ENCODE data around the gene CSMD2.

The CSMD2 gene

DNA sequence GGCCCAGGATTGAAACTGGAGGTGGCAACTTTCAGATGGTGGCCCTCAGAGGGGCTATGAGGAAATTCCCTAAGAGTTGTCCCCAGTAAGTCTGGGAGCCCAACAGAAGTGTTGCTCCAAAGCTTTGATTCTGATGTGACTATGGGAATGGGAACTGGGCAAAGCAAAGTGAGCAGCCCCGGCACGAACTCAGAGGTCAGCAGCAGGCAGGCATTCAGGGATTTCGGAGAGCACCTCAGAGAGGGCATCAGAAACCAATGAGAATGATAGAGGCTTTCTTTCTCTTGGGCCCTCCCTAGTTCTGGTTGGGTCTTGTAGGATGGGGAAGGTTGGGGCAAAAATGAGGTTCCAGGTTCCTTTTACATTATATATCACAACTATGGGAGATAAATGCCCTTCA, 422.4 kb downstream of the CSMD2 start:
- TF ChIP-seq CREB1 (IDR thresholded peaks at IDR 0.05; ENCODE audit: low read depth) = no peak

DNA sequence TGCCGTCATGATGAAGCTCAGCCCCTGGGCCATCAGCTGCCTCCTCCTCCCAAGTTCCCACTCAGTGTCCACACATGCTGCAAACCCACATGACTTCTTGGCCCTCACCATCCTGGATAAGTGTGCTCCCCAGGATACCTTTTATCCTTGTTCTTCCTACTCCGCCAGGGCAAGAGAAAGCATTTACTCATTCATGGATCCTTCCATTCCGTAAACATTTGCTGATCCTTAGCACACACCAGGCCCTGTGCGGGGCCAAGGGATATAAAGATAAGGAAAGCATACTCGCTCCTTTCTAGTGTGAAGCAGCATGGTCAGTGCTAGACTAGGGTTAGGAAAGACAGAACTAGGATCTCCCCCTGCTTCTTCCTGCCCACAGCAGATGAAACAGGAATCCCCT, 423.3 kb downstream of the CSMD2 start:
- TF ChIP-seq RAD21 (IDR thresholded peaks at IDR 0.05; ENCODE audit: low read depth) (no peak), TCF12 (IDR thresholded peaks at IDR 0.05; ENCODE audit: low read depth) (no peak), ZBTB7A (IDR thresholded peaks at IDR 0.05; ENCODE audit: low read depth) (no peak), TAF1 (IDR thresholded peaks at IDR 0.05; ENCODE audit: low read depth) (no peak)
- TF ChIP-seq, protein P1, sequence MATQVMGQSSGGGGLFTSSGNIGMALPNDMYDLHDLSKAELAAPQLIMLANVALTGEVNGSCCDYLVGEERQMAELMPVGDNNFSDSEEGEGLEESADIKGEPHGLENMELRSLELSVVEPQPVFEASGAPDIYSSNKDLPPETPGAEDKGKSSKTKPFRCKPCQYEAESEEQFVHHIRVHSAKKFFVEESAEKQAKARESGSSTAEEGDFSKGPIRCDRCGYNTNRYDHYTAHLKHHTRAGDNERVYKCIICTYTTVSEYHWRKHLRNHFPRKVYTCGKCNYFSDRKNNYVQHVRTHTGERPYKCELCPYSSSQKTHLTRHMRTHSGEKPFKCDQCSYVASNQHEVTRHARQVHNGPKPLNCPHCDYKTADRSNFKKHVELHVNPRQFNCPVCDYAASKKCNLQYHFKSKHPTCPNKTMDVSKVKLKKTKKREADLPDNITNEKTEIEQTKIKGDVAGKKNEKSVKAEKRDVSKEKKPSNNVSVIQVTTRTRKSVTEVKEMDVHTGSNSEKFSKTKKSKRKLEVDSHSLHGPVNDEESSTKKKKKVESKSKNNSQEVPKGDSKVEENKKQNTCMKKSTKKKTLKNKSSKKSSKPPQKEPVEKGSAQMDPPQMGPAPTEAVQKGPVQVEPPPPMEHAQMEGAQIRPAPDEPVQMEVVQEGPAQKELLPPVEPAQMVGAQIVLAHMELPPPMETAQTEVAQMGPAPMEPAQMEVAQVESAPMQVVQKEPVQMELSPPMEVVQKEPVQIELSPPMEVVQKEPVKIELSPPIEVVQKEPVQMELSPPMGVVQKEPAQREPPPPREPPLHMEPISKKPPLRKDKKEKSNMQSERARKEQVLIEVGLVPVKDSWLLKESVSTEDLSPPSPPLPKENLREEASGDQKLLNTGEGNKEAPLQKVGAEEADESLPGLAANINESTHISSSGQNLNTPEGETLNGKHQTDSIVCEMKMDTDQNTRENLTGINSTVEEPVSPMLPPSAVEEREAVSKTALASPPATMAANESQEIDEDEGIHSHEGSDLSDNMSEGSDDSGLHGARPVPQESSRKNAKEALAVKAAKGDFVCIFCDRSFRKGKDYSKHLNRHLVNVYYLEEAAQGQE (IDR thresholded peaks at IDR 0.05; ENCODE audit: low read depth) = no peak

GRCh38 chr1:33740040-33740744, 424.8 kb downstream of the CSMD2 start:
- TF ChIP-seq YY1 (IDR thresholded peaks at IDR 0.05; ENCODE audit: low read depth) (no peak), NFIC (IDR thresholded peaks at IDR 0.05) (no peak), EP300 (IDR thresholded peaks at IDR 0.05; ENCODE audit: borderline replicate concordance) (no peak), EGR1 (IDR thresholded peaks at IDR 0.05) (no peak), TAF1 (IDR thresholded peaks at IDR 0.05; ENCODE audit: low read depth) (no peak), FOXM1 (IDR thresholded peaks at IDR 0.05; ENCODE audit: borderline replicate concordance, low read depth) (no peak), CREB1 (IDR thresholded peaks at IDR 0.05; ENCODE audit: low read depth) (no peak), ZBTB7A (IDR thresholded peaks at IDR 0.05; ENCODE audit: low read depth) (no peak), CEBPB (IDR thresholded peaks at IDR 0.05) (no peak), RAD21 (IDR thresholded peaks at IDR 0.05; ENCODE audit: low read depth) (no peak), TEAD4 (IDR thresholded peaks at IDR 0.05) (no peak), MAX (IDR thresholded peaks at IDR 0.05) (no peak), USF1 (IDR thresholded peaks at IDR 0.05) (no peak)

GRCh38 chr1:33738976-33739375, 426.1 kb downstream of the CSMD2 start:
- TF ChIP-seq CREB1 (IDR thresholded peaks at IDR 0.05; ENCODE audit: low read depth) (no peak), EGR1 (IDR thresholded peaks at IDR 0.05) (no peak), ZBTB7A (IDR thresholded peaks at IDR 0.05; ENCODE audit: low read depth) (no peak), YY1 (IDR thresholded peaks at IDR 0.05; ENCODE audit: low read depth) (no peak), CEBPB (IDR thresholded peaks at IDR 0.05) (no peak), RAD21 (IDR thresholded peaks at IDR 0.05; ENCODE audit: low read depth) (no peak), FOXM1 (IDR thresholded peaks at IDR 0.05; ENCODE audit: borderline replicate concordance, low read depth) (no peak), EP300 (IDR thresholded peaks at IDR 0.05; ENCODE audit: borderline replicate concordance) (no peak), NFIC (IDR thresholded peaks at IDR 0.05) (no peak), TAF1 (IDR thresholded peaks at IDR 0.05; ENCODE audit: low read depth) (no peak), TCF12 (IDR thresholded peaks at IDR 0.05; ENCODE audit: low read depth) (no peak), USF1 (IDR thresholded peaks at IDR 0.05) (no peak)
- TF ChIP-seq, protein P1 (IDR thresholded peaks at IDR 0.05; ENCODE audit: low read depth) = no peak

- no peak for TF ChIP-seq USF1 (IDR thresholded peaks at IDR 0.05)
- no peak for TF ChIP-seq EP300 (IDR thresholded peaks at IDR 0.05; ENCODE audit: borderline replicate concordance)
- TF ChIP-seq CREB1 (IDR thresholded peaks at IDR 0.05; ENCODE audit: low read depth) = no peak
Observed at GRCh38 chr1:33738536-33738935, 426.5 kb downstream of the CSMD2 start.

- no peak for TF ChIP-seq FOXM1 (IDR thresholded peaks at IDR 0.05; ENCODE audit: borderline replicate concordance, low read depth)
- no peak for TF ChIP-seq CREB1 (IDR thresholded peaks at IDR 0.05; ENCODE audit: low read depth)
- TF ChIP-seq, protein P1 (IDR thresholded peaks at IDR 0.05; ENCODE audit: low read depth) = no peak
- no peak for TF ChIP-seq RAD21 (IDR thresholded peaks at IDR 0.05; ENCODE audit: low read depth)
- no peak for TF ChIP-seq TEAD4 (IDR thresholded peaks at IDR 0.05)
- TF ChIP-seq YY1 (IDR thresholded peaks at IDR 0.05; ENCODE audit: low read depth) = no peak
- TF ChIP-seq EP300 (IDR thresholded peaks at IDR 0.05; ENCODE audit: borderline replicate concordance) = no peak
- no peak for TF ChIP-seq ZBTB7A (IDR thresholded peaks at IDR 0.05; ENCODE audit: low read depth)
- TF ChIP-seq TAF1 (IDR thresholded peaks at IDR 0.05; ENCODE audit: low read depth) = no peak
- TF ChIP-seq MAX (IDR thresholded peaks at IDR 0.05) = no peak
- TF ChIP-seq CEBPB (IDR thresholded peaks at IDR 0.05) = no peak
- TF ChIP-seq TCF12 (IDR thresholded peaks at IDR 0.05; ENCODE audit: low read depth) = no peak
- TF ChIP-seq USF1 (IDR thresholded peaks at IDR 0.05) = no peak
- no peak for TF ChIP-seq NFIC (IDR thresholded peaks at IDR 0.05)
- TF ChIP-seq EGR1 (IDR thresholded peaks at IDR 0.05) = no peak
Observed at GRCh38 chr1:33736496-33736895, 428.5 kb downstream of the CSMD2 start.
